IPS DF 4.7 (cell line): ENCODE measurements around the gene NIBAN1.
"Not testable (repeated sequence)": the region's sequence is repeated elsewhere in the genome, so short reads cannot be mapped to it uniquely, and the experiment has no call there.

ENCODE experiments used
- DNase-seq: peaks from one replicate; pipeline ENCODE4 v3.0.0-alpha.2; 2013; ENCODE audit warnings: low spot score; ENCODE audit errors: extremely low read depth

The NIBAN1 gene

DNA sequence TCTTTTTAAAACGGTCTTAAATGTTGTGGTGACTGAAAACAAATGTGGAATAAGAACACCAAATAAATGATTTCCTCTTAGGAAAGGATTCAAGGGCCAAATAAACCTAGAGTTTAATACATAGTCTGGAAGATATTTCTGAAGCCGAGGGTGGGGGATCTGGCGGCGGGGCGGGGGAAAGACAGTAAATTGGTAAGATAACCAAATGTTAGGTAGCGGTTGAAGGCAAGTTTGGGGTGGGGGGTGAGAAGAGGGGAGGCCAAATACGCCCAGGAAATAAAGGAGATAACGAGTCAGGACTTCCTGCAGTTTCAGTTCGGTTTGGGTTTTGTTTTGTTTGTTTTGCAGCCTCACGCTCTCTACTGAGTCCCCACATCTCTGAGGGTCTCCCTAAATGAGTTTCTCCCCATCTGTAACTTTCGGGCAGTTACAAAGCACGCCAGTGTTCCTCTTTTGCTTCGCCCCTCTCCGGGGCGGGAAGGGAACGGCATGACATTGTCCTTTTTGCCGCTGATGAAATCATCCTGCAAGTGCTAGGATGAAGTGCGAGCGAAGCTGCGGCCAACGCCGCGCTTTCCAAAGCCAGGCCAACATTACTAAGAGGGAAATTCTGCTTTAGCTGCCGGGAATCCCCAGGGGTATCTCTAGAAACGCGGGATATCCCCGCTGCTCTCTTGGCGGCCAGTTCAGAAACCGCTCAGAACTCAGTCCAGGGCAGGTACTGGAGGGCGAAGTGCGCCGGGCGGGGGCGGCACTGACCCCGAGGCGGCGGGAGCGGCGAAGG lies 844 bp downstream of the NIBAN1 start:
- DNase-seq = no peak

DNA sequence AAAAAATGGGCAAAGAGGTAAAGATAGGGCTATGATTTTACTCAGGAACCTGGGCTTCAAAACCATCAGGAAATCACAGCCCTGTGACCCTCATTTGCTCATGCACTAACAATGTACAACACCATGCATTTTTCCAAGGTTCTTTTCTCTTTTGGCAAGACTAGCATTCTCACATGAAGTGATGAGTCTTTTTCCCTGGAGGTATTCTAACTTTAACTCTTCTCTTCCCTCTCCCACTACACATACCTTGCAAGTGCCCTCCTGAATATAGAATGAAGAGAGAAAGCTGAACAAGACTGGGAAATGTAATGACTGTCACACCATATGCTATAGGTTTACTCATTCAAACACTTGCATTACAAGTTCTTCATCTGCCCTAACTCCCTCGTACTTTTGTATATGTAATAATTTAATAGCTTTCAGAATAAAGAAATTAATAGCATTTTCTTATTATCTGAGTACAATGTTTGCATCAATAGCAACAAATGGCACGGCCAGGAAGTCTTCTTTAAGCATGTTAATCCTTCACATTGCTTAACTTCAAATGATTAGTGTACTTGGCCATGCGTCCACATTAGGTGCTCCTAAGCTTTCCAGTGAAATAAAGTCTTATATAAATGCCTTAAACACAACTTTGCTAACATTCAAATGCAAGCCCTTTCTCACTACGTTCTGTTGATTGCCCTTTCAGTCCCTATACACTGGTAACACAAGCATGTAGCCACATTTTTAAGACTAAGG lies 1.8 kb downstream of the NIBAN1 start:
- no peak for DNase-seq

DNA sequence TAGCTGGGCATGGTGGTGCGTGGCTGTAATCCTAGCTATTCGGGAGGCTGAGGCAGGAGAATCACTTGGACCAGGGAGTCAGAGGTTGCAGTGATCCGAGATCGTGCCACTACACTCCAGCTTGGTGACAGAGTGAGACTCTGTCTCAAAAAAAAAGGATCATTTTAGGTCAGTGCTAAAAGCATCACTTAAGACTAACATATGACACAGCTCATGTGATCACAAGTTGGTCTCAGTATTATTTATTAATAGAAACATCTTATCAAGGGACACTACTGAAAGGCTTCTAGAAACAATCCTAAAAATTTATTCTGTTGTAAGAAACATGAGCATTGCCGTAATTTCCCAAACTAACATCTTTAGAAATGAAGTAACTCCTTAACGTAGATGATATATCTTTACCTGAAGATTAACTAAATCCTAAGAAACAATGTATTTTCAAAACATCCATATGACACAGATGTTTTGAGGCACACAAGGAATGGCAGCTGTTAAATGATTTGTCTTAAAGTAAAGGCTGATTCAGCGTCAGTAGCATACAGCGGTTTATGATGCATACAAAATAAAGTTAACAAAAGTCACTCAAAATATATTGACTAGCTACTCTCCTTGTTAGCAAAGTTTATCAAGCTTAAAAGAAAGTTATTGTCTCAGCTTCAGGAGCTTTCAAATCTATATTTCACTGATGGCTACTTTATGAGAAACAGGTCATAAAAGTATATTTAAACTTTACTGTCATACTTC lies 2.6 kb downstream of the NIBAN1 start:
- DNase-seq = no peak

DNA sequence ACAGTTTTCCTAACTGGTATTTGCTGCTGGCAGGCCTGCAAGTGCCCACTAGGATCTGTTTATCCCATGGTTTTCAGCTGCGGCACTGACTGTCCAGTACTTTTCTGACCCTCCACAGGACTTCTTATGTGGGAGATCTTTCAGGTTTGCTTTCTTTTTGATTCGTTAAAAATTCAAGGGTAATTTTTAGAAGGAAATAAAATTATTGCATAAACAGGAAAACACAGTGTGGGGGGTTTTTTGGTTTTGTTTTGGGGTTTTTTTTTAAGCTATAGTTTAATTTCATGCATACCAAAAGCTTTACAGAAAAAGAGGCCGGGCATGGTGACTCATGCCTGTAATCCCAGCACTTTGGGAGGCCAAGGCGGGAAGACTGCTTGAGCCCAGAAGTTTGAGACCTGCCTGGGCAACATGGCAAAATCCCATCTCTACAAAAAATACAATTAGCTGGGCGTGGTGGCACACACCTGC lies 3.6 kb downstream of the NIBAN1 start:
- no peak for DNase-seq

DNA sequence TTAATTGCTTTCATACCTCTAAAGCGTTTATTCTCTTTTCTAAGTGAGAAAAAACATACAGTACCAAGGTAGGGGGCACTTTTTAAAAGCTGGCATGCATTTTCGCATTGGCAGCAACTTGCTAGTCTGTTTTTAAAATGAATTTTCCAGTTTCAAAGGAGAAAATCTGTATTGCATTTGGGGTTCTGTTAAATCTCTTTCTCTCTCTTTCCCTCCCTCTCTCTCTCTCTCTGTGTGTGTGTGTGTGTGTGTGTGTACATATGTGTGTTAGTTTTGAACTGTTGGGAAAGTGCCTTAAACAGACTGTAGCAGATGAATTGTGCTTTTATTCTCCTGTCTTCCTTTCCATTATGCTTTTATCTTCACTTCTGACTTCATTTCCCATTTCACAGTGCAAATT lies 7.3 kb downstream of the NIBAN1 start:
- DNase-seq = no peak

DNA sequence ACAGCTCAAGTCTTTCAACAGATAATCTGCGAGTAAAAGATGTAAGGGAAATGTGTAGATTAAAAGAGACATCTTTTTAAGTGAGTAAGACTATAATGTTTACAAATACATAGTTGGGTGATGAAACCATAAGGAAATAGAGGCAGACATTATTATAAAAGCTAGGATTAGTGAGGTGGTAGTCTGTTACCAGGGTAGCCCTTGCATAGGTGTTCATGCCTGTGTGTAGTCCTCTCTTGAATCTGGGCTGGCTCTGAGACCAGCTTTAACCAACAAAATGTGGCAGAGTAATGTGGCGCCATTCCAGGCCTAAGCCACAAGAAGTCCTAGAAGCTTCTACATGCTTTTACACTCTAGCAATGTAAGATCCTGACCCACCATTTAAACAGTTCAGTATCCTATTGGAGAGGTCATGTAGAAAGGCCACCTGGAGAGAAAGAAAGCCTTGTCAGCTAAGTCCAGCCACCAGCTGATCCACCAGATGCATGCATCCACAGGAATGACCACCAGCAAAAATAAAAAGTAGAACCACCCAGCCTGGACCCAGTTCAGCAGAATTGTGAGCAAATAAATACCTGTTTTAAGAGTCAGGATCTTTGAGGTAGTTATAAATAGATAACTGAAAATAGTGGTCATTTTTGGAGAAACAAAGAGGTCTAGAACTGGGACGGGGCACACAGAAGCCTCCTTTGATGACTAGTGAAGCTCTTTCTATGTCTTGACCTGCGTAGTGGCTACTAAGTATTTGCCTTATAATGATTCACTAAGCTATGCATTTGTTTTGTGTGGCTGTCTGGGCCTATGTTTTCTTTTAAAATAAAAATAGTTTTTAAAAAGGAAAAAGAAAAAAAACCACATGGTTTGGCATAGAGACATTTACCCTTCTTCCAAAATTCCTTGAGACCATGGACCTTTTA lies 8.1 kb downstream of the NIBAN1 start:
- DNase-seq = no peak

DNA sequence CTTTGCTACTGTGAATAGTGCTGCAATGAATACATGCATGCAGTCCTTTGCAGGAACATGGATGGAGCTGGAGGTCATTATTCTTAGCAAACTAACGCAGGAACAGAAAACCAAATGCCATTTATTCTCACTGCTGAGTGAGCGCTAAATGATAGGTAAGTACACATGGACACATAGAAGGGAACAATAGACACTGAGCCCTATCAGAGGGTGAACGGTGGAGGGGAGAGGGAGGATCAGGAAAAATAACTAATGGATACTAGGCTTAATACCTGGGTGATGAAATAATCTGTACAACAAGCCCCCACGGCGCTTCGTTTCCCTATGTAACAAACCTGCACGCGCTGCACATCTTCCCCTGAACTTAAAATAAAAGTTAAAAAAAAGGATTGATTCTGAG lies 8.9 kb downstream of the NIBAN1 start:
- DNase-seq = no peak

DNA sequence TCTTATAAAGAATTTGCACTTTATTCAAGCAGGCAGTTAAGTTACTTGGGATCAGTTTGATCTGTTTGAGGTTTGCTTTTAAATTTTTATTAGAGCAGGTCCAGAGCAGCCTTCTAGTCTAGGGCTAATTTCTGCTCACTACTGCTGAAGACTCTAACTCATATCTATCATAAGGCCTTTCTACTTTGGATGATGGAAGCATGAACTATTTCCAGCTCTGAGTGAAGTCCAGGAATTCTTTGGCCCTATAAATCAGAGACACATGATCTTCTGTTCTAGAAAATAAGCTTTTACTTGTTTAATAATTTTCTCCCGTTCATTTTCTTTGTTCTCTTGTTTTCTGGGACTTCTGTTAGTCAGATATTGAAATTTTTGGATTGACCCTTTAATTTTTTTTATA lies 14.7 kb downstream of the NIBAN1 start:
- DNase-seq = no peak

DNA sequence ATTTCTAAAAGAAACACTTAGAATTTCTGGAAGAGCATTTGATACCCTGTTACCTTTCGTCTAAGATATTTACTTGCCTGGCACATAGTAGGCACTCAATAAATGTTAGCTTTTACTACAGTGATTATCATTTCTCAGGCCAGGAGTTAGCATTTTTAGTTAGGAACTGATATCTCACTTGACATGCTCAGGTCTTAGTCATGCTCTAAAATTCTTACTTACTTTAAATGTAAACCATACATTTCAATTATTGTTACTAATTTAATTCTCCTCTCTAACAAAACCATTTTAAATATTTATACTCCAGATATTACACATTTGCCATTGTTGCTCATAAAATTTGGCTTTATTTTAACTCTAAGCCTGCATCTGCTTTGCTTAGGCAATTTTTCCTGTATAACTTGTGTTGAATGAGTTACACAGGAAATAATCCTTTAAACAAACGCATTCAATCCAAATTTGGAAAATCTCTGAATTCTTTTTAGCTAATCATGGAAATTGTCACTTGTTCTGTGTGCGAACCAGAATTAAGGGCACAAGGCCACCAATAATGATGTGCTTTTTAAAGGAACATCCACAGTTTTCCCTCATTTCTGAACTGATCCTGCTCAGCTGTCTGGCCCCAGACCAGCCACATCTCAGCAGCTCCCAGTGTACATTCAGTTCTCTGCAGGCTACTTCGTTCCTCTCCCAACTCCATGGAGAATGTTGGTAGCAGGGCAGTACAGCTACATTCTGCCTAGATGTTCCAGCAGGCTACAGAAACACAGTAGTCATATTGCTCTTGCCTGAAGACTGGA lies 15.6 kb downstream of the NIBAN1 start:
- DNase-seq = no peak

DNA sequence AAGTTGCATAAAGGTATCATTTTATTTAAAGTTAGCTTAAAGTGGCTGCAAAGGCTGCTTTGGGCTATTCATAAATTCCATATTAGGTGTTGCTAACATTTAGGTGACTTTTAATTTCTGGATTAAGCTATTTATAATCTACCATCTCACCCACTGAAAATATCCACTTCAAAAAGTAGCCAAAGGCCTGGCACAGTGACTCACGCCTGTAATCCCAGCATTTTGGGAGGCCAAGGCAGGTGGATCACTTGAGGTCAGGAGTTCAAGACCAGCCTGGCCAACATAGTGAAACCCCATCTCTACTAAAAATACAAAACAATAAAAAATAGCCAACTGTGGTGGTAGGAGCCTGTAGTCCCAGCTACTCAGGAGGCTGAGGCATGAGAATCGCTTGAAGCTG lies 16.4 kb downstream of the NIBAN1 start:
- DNase-seq = not testable (repeated sequence)

DNA sequence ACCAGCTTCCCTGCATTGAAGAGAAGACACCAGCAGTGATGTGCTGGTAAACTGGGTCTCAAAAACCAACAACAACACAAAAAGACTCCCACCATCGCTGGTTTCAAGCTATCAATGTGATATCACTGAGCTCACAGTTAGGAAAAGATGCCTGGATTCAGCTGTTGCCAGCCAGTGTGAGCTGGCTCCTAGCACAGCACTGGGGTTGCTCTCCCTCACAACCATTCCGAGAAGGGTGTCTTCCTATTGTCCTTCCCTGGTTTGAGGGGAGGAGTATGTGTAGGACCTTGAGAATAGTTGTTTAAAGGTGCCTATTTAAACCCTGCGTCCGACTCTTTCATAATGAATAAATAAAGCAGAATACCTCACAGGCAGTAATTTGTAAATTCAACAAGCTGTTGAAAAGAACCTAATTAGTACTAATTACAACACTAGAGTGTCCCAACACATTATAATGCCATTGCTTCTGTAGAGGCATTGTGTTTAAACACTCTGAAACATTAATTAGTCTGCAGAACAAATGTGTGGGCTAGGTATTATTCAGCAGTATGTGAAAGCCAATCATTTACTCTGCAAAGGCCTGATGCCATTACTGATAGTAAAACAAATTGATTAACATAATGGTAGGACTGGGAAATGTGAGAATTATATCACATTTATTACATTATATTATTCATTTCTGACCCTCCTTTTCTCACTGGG lies 17.2 kb downstream of the NIBAN1 start:
- no peak for DNase-seq

DNA sequence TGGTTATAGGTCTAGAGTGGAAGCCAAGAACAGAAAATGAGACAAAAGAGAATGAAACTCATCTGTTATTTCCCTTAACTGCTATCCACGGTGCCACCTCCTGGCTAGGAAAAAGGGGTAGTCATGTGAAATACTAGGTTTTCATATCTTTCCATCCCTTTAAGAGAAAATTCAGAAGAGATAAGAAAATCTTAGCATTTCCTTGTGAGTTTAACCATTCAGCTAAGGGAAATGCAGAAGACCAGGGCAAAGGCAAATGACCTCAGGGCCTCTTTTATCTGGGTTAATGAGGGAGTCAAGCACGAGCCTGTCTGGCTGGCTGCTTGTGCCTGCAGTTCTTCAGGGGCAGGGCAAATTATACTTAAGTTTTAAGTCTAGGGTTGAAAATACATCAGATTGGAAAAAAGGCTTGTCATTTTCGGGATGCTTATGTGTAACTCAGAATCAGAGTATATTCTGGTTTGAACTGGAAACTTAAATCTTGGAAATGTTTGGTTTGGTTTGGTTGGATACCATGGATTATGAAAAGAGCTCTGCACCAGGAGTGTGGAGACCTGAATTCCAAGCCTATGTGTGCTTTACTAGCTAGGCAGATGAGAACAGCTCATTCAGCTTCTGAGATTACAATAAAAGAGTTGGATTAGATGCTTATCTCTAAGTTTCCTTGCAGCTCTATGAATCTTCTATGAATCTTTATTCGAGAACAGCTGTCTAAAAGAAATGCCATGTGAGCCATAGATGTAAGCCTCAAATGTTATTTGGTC lies 19.9 kb downstream of the NIBAN1 start:
- no peak for DNase-seq

DNA sequence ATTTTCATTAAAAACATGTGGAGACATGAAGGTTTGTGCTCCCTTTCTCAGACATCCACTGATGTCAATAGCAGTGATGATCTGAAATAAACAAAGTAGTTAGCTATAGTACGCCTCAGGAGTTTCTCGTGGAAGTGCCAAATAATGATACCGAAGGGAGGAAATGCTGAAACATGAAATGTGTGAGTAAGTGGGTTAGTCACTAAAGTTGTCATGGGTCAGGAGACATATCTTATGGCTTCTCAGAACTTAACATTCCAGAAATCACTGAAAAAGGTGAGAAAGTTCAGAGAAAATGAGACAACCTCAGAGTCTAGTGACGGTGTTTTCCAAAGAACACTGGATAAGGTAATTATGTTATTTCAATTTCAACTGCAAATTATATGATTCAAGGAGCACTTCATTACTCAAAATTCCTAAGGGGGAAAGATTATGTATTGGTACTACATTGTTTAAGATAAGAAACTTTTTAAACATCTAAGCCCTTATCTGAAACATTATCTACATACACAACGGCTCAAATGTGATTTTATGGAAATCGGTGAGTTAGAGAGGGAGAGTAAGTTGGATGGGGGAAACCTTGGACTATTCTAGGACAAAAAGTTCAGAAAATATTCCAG lies 20.6 kb downstream of the NIBAN1 start:
- DNase-seq = no peak

DNA sequence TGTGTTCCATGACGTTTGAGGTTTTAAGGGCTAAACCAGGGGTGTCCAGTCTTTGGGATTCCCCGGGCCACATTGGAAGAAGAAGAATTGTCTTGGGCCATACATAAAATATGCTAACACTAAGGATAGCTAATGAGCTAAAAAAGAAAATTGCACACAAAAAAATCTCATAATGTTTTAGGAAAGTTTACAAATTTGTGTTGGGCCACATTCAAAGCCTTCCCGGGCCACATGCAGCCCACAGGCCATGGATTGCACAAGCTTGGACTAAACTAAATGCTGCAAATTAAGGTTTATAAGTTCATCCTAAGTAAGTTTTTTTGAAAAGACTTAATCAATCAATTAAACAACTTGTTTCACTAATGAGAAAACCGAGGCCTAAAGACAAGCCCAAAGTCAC lies 21.9 kb downstream of the NIBAN1 start:
- no peak for DNase-seq

DNA sequence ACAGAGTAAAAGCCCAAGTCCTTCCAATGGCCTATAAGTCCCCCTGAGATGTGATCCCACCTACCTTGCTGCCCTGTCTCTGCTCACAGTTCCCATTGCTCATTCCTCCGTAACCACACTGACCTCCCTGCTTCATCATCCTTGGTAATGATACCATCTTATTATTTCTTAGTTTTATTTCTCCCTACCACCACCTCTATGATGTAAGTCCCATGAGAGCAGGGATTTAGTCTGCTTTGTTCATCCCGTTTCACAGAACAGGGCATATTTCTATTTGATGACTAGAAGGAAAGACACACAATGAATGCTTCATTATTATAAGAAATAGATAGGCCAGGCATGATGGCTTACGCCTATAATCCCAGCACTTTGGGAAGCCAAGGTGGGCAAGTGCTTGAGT lies 22.5 kb downstream of the NIBAN1 start:
- no peak for DNase-seq

DNA sequence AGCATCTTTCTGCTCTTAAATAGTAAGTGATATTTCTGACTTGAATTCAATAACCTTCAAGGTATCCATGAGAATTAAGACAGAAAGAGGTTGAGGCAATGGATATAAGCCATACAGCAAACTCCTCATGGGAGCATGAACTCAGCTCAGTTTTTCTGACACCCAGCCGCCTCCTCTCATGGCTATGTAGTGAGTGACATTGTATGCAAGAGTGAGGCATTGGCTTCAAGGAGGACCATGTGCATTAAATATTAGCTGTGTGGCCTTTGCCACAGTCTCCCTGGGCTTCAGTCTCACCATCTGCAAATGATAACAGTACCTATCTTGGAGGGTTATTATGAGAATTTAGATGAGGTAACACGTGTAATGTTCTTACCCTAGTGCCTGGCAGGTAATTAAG lies 23.4 kb downstream of the NIBAN1 start:
- DNase-seq = no peak

DNA sequence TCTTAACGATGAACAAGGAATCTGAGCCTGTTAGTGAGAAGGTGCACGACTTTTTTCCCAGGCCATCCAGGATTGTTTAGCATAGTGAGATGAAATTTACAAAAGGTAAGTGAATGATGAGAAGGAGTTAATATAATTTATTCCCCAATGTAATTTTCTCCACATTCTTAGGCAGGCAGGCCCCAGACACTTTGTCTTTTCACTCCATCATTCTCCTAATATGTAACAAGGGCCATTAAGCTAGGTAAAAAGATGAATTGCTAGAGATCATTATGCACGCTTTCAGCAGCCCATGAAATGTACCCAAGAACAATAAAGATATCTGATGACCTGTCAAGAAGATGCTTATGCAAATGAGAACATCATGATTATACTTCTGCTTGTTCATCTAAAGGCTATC lies 24.1 kb downstream of the NIBAN1 start:
- DNase-seq = no peak

DNA sequence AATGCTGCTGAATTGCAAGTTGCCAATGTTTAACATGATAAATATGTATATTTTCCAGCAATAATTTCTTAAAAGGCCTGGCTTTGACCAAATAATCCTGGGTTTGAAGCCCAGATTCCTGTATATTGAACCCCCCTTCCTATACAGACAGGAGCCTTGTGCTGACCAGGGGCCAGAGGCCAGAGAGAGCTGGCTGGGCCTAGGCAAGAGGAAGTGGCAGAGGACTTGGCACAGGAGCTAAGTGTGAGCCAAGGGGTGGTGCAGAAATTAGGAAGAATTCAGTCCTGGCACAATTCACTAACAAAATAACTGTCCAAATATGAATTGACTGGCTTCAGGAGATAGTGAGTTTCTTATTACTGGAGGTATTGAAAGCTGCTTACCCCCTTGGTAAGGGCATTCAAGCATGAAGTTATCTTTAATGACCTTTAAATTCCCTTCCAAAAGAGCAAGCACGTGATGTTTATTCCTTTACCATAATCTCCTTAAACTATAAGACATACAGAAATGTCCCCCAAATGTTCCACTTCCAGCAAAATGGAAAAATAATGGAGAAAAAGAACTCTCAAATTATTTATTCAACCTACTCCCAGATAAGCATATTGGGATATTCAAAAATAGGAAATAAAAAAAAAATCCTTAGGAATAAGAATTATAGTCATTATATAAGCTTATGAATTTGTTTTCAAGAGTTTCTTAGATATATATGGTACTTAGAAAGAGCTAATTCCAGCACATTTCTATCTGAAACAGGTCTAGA lies 26.6 kb downstream of the NIBAN1 start:
- DNase-seq = no peak
